ENCODE measurements around the gene LRRC8A. TPM values are rescaled to one million over a fixed set of nuclear protein-coding genes. Genes with fewer than 3 reads are reported as not detected.

The LRRC8A gene
- total and polyA plus RNA-seq, 2 of the 13 experiments (the other 11 are each of a cell fraction or from before 2014, with no cell fraction given) = 16.1 to 40.6 TPM

GRCh38 chr9:128833696-128834095 lies 48.2 kb upstream of the LRRC8A start:
- ChIA-PET POLR2A (no interaction called here), CTCF (ENCODE audit: low intra/inter-chr PET ratio, low total read pairs) (no interaction called here)
- ATAC-seq (no peak), DNase-seq (ENCODE audit: low spot score) (no peak), FAIRE-seq (no peak)
- in situ Hi-C loops (cut with HindIII; ENCODE audit: extremely low pct_ligation_motif_present, low pct_unique_long_range_greater_than_20kb) (no loop called here), intact Hi-C loops (cut with micrococcal nuclease; ENCODE audit: unreplicated experiment) (no loop called here)
- no peak overlapping the region for H3K4me2 ChIP-seq (ENCODE audit: low read depth, low read length)
- H4K20me1 ChIP-seq (ENCODE audit: insufficient read depth, low read length) = no peaks in the 10 kb centered on the region
- no peak overlapping the region for H2AFZ ChIP-seq (ENCODE audit: low read length)
- WGBS (ENCODE audit: low lambda C conversion rate) = 96% methylated on average over 10 of the region's 10 CpGs
- H3K9me3 ChIP-seq (ENCODE audit: low read length) = no peaks in the 10 kb centered on the region
- BruUV-seq (replicated peaks) = no TSS peak
- H3K27me3 ChIP-seq (ENCODE audit: control insufficient read depth in 1 of 2, insufficient read depth in 2 of 2, low read length in 2 of 2) = no peaks in the 10 kb centered on the region
- TF ChIP-seq, protein P1, sequence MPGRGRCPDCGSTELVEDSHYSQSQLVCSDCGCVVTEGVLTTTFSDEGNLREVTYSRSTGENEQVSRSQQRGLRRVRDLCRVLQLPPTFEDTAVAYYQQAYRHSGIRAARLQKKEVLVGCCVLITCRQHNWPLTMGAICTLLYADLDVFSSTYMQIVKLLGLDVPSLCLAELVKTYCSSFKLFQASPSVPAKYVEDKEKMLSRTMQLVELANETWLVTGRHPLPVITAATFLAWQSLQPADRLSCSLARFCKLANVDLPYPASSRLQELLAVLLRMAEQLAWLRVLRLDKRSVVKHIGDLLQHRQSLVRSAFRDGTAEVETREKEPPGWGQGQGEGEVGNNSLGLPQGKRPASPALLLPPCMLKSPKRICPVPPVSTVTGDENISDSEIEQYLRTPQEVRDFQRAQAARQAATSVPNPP (CRISPR knock-in tag; IDR thresholded peaks at IDR 0.05) = no peak
- TF ChIP-seq ZBTB1 (CRISPR knock-in tag; IDR thresholded peaks at IDR 0.05; ENCODE audit: borderline replicate concordance) (no peak), KMT2B (CRISPR knock-in tag; IDR thresholded peaks at IDR 0.05) (no peak), HOXA9 (CRISPR knock-in tag; IDR thresholded peaks at IDR 0.05; ENCODE audit: borderline replicate concordance) (no peak)
- TF ChIP-seq, protein P2, sequence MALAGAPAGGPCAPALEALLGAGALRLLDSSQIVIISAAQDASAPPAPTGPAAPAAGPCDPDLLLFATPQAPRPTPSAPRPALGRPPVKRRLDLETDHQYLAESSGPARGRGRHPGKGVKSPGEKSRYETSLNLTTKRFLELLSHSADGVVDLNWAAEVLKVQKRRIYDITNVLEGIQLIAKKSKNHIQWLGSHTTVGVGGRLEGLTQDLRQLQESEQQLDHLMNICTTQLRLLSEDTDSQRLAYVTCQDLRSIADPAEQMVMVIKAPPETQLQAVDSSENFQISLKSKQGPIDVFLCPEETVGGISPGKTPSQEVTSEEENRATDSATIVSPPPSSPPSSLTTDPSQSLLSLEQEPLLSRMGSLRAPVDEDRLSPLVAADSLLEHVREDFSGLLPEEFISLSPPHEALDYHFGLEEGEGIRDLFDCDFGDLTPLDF (CRISPR knock-in tag; IDR thresholded peaks at IDR 0.05) = no peak
- no peak overlapping the region for H3K9ac ChIP-seq (ENCODE audit: insufficient read depth, low read depth, low read length)
- no peak overlapping the region for H3K27ac ChIP-seq (ENCODE audit: extremely low read length, insufficient read depth, low read length)
- peaks cover 5% of the 10 kb centered on the region for H3K79me2 ChIP-seq (ENCODE audit: insufficient read depth, low read length)
- peaks cover 34% of the 10 kb centered on the region for H3K4me1 ChIP-seq (ENCODE audit: insufficient read depth, low read length)
- H3K36me3 ChIP-seq (replicated peaks in 1 of 2; ENCODE audit: control insufficient read depth in 1 of 2, insufficient read depth in 2 of 2, low read length in 2 of 2) = peaks cover 10 to 25% of the 10 kb centered on the region in 2 experiments
- no peak overlapping the region for H3K4me3 ChIP-seq (replicated peaks in 1 of 3; ENCODE audit: insufficient read depth in 1 of 3, low read depth in 2 of 3, low read length in 3 of 3)
